ENCODE data around the gene CDK17.

CDK17 gene

DNA sequence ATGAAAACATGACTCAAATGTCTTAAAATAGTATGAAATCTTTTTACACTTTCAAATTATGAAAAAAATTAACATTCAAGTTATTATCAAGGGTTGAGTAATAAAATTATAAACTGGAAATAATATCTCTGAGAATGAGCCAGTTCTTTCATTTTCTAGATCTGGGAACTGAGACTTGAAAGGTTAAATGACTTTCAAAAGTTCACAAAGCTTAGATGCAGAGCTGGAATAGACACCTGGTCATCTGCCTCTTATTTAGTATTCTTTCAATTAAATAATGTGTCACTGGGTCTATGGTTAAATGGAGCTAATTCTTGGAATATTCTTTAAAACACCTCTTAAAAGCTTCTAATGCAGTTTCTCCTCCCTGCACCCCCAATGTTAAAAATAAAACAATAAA lies 86.6 kb downstream of the CDK17 start:
- DNase-seq = no peak

DNA sequence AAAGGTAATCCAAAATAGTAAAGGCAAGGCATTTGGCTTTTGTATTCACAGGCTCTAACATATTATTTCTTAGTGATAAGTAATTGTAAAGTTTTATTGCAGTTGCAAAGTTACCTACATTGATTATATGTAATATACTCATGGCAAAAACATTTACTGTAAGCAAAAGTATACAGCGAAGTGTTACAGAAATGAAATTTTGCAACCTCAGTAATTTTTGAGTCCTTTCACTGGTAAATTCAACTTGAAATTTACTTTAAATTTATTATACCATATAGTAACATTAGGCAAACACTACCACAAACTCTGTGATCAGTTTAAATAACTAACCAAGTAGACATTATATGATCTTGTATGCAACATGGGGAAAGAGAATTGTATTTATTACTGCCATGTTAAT lies 89.0 kb downstream of the CDK17 start:
- DNase-seq = no peak

DNA sequence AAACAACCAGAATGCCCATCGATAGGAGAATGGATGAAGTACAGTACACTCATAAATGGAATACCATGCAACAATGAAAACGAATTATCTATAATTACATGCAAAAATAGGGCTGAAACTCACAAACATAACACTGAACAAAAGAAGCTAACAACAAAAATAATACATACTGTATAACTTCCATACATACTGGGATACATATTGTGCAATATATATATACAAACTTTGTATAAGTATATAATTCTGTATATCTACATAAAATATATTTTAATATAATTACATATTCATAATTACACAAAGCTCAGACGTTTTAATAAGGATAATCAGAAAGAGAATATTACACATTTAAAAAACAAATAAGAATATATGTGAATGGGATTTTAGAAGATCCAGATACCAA lies 90.2 kb downstream of the CDK17 start:
- no peak for DNase-seq

DNA sequence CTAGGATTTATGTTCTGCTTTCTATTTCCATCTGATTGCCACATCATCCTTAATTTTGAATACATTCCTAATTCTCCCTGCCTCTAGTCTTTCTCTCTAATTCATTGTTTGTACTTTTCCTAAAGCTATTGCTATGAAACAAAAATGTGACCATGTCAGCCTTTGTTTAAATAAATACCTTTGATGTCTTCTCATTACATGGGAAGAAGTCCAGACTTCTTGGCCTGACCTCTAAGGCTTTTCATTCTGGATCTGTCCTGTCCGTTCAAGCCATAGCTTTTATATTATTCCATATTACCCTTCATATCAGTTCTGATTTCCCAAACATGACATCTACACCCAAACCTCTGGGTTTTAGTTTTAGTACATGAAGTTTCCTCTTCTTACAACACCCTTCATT lies 91.4 kb downstream of the CDK17 start:
- DNase-seq = no peak

DNA sequence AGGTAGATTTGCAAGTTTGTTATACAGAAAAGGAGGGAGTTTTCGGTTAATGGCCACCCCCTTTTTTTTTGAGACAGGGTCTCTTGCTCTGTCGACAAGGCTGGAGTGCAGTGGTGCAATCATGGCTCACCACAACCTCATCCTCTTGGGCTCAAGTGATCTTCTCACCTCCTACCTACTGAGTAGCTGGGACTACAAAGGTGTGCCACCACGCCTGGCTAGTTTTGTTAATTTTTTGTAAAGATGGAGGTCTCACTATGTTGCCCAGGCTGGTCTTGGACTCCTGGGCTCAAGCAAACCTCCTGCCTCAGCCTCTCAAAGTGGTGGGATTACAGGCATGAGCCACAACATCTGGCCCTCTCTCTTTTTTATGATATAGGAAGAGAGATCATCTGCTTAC lies 94.6 kb downstream of the CDK17 start:
- no peak for DNase-seq

DNA sequence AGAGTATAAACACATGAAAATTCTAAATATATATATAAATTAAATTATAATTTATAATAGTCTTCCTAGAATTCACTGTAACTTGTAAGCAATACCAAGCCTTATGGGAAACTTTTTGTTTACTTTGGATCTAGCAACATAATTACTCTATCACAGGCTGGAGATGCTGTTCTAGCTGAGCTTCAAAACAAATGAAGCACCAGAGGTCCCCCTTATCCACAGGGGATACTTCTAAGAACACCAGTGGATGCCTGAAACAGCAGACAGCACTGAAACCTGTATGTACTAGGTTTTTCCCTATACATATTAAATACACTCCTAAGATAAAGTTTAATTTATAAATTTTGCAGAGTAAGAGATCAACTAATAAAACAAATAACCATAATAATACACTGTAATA lies 96.6 kb downstream of the CDK17 start:
- no peak for DNase-seq

DNA sequence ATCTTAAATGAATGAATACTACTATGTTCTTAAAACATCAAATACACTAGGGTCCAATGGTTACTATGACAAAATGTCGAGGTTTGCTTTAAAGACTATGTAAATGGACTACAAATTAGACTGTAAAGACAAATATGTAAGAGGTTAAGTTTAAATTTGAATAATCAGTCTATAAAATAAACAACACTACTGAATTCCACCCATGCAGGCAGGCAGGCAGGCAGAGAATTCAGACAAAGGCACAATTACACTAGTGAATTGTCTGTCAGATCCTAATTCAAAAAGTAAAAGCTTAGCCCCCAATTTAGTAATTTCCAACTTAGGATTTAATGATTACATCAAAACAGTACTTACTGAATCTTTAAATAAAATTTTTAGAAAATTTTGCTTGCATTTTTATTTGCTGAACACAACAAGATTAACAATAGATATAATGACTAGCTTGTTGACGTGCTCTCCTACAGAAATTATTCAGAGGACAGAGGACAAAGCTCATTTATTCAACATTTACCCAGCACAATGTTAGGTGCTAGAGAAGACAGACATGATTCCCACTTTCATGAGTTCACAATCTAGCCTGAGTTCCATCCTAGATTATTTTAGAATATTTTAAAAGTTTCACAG lies 97.4 kb downstream of the CDK17 start:
- no peak for DNase-seq

DNA sequence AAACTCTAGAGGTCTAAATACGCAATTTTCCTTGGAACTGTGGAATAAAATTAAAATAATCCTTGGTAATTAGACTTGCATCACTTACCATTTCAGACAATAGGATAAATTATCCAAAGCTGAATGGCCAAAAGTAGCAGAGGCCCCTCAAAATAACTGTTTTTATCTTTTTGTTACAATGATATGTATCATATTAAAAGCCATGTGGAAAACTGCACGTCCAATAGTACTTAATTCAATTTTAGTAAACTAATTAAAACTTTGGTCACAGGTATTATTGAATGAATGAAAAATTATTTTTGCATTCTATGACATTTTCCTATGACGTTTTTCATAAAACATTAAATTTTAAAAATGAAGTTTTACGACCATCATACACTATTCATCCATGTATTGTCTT lies 98.5 kb downstream of the CDK17 start:
- no peak for DNase-seq

DNA sequence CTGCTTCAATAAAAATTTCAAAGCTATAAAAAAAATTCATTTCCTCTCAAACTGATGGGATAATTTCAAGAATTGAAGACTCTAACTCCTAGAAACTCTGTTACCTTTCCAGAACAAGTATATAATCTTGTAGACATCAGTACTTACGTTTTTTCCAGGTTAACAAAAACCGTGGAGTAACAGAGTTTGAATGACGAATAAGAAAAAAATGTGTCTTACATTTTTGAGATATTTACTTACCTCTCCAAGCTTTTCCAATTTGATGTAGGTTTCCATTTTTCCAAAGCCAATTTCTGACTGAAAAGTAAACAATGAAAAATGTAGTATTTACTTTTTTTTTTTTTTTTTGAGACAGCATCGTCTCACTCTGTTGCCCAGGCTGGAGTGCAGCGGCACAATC lies 100.2 kb downstream of the CDK17 start:
- no peak for DNase-seq

DNA sequence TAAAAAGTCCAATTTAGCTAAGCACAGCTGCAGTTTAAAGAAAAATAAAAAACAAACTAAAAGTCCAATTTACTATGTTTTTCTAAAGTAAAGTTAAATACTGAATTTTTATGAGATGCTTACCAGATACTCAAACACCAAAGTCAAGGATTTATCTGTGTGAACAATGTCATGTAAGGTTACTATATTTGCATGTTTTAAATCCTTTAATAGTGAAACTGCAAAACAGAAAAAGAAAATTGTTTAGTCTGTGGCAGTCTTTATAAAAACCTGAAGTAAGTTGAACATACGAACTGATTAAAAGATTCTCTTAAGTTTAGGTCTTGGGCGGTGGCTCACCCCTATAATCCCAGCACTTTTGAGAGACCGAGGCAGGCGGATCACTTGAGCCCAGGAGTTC lies 102.7 kb downstream of the CDK17 start:
- DNase-seq = no peak

DNA sequence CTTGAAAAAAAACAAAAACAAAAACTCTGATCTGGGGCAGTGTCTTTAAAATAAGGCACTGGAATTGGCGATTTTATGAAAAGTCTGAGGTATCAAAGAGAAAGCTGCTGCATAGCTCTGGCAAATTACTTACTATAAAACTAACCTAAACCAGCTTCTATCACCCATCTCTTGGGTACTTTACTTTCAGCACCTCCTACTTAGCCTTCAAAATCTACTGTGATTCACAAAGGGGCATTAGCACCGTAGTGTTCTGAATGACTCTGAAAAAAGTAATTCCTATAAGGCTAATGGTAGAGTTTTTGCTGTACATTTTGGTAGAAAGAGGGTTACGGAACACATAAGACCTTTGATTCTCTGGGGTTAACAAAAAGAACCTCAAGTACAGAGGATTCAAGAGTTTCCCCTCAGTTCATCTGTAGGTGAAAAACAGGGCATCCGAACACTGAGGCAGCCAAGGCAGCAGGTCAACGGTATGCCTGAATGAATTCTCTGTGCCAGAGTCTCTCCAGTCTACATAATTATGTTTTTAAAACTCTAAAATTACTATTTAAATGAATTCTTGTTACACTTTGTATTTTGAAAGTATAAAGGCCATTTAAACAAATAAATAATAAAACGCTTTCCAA lies 104.6 kb downstream of the CDK17 start:
- no peak for DNase-seq

DNA sequence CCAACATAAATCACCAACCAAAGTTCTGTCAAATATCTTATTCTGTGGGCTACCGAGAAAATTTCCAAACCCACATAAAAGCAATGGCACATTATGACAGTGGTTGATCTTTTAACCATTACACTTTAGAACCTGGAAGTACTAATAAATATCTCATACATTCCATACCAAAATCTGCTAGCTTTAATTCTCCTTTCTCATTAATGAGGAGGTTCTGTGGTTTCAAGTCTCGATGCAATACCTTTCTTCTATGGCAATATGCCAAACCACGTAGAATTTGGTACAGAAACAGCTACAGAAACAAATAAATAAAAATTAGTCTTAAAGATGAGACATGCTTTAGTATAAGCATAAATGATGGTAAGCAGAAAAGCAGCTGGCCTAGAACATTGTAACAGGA lies 105.4 kb downstream of the CDK17 start:
- DNase-seq = no peak

DNA sequence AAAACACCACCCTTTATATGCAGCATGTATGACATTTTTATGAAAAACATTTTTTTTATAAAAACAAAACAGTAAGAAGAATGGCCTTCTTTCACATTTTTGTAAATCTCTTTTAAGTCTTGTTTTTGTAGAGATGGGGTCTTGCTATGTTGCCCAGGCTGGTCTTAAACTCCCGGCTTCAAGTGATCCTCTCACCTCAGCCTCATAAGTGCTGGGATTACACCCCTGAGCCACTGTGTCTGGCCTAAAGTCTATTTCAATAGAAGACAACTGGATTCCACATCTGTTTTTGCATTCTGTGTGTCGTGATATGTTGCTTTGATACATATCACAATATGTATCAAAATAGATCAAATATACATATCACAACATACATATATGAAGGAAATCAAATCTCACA lies 107.1 kb downstream of the CDK17 start:
- DNase-seq = no peak

DNA sequence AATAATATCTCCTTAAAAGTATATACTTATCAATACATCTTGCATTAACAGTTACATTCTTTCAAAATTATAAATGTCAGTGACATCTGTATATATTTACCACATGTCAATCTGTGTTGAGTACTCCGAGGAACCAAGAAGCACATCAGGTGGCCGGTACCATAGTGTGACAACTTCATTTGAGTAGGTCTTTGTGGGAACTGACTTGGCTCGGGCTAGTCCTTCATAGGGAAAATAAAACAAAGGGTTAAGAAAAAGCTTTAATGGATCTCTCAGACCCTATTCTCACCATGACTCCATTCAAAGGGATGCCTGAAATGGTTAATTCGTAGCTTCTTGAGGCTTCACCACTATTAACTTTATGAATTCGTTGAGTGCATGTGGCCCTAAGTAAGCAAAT lies 111.2 kb downstream of the CDK17 start:
- DNase-seq = no peak

DNA sequence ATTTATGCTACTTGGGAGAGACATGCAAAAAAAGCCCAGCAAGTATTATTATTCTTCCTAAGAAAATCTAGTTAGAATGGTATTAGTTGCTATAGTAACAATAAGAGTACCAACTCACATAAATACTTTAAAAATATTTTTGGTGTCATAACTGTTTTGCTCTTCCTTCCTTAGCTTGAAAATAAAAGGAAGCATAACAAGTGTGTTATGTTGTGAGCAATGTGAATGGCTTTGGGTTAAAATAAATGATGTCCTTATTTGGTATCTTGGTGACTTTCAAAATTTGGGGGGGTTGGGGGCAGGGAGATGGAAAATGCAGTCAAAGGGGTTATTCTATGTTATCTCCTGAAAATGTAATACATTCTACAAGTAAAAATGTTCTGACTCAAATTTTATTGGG lies 115.1 kb downstream of the CDK17 start:
- DNase-seq = no peak

DNA sequence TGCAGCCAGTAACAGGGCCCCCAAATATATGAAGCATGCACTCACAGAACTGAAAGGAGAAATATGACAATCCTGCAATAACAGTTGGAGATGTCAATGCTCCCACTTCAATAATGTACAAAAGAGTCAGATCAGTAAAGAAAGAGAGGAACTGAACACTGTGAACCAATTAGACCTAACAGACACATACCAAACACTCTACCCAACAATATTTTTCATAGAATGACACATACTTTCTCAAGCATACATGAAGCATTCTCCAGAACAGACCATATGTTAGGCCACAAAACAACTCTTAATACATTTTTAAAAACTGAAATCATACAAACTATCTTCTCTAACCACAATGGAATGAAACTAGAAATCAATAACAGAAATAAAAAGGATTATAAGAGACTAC lies 125.9 kb downstream of the CDK17 start:
- DNase-seq = no peak

DNA sequence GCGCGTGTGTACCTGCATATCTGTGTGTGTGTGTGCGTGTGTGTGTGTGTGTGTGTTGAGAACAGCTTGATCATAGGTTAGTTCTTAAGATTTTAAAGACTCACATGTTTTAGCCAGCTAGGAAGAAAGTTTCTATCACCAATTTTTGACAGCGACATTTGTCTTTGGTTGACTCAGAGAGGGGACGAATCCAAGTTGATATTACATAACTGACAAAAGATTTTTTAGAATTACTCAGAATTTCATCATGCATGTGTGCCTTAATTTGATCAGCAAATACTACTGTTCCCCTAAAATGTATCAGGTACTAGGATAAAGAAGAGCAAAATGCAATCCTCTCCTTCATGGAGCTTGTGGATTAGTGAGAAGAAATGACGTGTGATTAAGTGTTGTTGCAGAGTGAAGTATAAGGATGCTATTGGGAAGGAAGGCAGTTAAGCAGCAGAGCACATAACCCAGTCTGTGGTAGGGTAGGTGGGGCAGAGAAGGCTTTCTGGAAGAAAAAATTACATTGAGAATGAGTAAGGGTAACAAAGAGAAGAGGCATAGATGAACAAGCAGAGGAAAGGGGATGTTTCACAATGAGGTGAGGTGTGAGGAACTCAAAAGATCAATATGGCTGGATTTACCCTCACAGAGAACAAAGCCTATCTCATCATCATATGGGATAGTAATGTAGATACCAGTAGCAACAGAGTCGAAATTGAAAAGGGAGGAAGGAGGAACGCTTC lies 128.6 kb downstream of the CDK17 start:
- no peak for DNase-seq

DNA sequence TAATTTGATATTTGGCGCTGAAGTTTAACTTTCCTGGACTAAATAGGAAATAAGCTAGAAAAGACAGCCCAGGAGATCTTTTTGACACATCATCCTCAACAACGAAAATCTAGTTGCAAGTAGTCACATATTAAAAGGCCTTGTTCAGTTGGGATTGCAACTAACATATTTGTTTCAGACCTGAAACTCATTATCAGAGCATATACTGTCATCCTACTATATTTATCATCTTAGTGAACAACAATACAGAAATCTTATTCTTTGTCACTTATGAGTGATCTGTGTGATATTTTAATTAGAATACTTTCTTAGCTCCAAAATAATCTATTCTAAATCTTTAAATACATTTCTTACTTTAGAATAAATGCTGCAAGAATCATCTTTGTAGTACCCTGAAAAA lies 134.0 kb downstream of the CDK17 start:
- DNase-seq = no peak

DNA sequence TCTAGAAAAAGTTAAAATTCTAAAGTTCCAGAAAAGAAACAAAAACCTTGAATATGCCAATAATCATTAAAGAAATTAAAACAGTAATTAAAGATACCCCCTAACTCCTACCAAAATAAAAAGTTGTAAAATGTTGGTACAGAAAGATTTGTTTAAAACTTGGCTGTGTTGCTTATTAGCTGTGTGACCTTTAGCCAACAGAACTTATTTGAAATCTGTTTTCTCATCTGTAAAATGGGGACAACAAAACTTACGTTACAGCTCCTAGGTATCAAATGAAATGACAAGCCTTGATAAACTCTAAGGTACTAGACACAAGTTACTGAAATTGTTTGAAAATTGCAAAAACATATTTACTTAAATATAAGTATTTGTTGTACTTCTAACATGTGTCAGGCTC lies 134.4 kb downstream of the CDK17 start:
- DNase-seq = no peak

DNA sequence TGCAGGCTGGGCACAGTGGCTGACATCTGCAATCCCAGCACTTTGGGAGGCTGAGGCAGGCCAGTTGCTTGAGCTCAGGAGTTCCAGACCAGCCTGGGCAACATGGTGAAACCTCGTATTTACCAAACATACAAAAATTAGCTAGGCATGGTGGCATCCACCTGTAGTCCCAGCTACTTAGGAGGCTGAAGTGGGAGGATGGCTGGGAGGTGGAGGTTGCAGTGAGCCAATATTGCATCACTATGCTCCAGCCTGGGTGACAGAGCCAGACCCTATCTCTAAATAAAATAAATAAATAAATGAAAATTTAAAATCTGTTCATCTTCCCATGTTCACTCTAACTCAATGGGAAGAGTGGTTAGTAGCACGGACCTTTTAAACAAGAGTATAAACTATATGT lies 134.8 kb downstream of the CDK17 start:
- DNase-seq = no peak

DNA sequence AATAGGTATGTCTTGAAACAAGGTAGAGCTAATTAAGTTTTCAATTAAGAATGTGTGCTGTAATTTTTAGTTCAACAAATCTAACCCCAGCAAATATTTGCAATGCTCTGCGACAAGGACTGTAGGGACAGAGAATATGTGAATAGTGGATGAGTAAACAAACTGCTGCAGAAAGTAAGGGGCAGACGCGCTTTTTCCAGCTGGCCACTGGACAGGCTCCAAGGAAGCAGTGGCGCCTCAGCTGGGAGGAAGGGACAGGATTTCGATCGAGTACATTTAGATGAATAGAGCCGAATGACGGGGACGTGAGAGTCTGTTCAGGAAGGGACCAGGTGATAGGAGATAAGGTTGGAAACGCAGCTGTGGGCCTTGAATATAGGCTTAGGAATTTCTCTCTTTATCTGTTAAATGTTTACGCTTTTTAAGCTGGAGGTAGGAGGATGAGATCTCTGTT lies 136.8 kb downstream of the CDK17 start:
- no peak for DNase-seq

DNA sequence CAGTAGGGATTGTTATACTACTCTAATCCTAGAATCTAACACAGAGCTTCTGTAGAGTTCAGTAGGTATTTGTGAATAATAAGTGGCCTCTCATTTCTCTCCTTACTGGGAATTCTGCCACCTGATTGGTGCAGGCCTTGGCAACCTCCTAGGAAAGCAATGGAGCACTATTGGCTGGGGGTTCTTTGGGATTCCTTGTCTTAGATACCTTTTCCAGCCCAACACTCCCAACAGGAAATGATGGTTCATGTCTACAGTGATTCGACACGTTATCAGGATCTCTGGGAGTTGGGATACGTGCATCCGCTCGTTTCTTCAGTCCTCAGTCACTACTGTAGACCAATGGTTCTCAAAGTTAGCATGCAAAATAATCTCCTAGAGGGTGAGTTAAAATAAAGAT lies 138.7 kb downstream of the CDK17 start:
- DNase-seq = no peak

DNA sequence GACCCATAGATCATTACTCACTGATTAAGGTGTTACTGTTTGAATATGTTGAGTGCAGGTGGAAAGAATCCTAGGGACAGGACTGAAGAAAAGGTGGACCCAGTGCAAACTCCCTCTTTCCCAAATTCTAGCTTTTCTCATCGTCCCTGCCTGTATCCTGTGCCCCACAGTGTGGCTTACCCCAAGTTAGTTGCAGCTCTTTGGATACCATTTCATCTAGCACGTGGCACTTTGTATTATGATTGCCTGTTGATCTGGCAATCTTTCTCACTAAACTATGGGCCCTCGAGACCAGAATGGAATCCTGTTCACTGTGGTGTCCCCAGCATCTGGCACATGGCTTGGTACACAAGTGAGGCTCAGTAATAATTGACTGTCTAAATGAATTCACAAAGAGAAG lies 139.6 kb downstream of the CDK17 start:
- no peak for DNase-seq

DNA sequence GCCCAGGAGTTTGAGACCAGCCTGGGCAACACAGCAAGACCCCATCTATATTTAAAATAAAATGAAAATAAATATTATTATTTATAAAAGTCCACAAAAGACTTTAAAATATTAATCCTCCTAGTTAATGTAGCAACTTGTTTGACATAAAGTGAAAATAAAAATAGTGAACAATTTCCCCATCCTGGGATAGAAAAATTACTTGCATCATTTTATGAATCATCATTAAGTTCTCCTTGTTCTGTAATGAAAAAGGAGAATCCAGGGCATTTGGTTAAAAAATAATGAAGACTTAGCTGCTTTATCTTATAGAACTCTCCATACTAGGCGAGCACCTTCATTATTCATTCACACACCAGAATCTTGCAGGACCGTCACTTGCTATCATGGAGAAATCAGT lies 140.0 kb downstream of the CDK17 start:
- DNase-seq = no peak
